ENCODE results near the gene PLAGL2. TPM values are rescaled to one million over a fixed set of nuclear protein-coding genes. Genes with fewer than 3 reads are reported as not detected.
"Not testable (repeated sequence)": the region's sequence is repeated elsewhere in the genome, so short reads cannot be mapped to it uniquely, and the experiment has no call there.

The PLAGL2 gene
- total RNA-seq, 3 donors from 2014 or later = 12.9 to 21.9 (median 16.5) TPM

DNA sequence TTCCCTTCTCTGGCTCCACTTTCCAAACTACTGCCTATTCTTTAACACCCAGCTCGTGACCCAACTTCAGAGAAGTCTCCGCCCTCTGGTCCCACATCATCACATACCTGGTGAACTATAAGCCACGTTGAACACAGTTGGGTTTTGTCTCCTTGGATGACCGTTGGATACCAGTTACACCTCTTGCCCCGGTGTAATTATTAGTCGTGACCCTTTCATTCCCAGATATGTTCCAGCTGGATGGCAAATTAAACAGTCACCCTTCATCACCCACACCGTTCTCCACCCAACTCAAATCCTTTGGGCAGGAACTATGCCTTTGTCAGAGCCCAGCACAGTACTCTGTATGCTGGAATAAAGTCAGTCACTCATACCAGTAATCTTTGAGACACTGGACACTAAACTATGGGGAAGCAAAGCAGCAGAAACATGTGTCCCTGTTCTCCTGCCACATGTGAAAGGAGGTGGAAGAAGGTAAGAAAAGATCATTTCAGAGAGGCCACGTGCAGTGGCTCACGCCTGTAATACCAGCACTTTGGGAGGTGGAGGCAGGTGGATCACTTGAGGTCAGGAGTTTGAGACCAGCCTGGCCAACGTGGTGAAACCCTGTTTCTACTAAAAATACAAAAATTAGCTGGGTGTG is 22.5 kb downstream of the PLAGL2 start:
- no peak for ATAC-seq
- Histone ChIP-seq H3K36me3 (ENCODE audit: low read depth) (no peaks in the 10 kb centered on the region), H3K9me3 (no peaks in the 10 kb centered on the region), H3K4me3 (no peak overlapping the region), H3K4me1 (ENCODE audit: low read depth) (peaks cover 9% of the 10 kb centered on the region)
- DNase-seq = no peak
- intact Hi-C loops (cut with DNase I, micrococcal nuclease) = no loop called here
- TF ChIP-seq, protein P1, sequence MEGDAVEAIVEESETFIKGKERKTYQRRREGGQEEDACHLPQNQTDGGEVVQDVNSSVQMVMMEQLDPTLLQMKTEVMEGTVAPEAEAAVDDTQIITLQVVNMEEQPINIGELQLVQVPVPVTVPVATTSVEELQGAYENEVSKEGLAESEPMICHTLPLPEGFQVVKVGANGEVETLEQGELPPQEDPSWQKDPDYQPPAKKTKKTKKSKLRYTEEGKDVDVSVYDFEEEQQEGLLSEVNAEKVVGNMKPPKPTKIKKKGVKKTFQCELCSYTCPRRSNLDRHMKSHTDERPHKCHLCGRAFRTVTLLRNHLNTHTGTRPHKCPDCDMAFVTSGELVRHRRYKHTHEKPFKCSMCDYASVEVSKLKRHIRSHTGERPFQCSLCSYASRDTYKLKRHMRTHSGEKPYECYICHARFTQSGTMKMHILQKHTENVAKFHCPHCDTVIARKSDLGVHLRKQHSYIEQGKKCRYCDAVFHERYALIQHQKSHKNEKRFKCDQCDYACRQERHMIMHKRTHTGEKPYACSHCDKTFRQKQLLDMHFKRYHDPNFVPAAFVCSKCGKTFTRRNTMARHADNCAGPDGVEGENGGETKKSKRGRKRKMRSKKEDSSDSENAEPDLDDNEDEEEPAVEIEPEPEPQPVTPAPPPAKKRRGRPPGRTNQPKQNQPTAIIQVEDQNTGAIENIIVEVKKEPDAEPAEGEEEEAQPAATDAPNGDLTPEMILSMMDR (IDR thresholded peaks at IDR 0.05) = no peak

DNA sequence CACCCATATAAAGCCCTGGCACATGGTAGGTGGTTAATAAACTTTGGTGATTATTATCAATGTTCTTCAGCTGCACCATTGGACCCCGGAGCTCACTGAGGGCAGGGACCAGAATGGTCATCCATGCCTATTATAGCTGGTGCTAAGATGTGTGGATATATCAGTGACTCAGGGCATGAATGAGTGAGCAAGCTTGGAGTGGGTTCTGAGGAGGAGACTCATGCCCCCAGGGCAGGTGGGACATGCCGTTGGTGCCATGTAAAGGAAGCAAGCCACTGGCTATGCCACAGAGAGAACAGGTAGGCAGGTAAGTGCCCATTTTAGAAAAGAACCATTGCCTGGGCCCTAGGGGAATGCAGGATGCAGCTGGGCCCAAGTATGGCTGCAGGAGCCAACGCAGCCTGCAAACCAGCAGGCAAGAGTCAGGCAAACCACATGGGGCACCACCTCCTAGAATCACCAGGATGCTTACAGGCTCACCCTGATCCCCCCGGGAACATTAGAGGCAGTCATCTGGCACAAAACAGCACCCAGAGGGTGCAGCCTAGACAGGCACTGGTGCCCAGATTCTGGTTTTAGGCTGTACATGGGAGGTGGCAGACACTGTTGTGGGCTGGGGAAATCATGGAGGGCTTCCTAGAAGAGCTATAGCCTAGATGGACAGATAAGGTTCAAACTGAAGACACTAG is 23.5 kb downstream of the PLAGL2 start:
- DNase-seq (no peak), ATAC-seq (no peak)
- H3K4me1 ChIP-seq (ENCODE audit: low read depth) = peaks cover 5% of the 10 kb centered on the region
- H3K9me3 ChIP-seq = no peaks in the 10 kb centered on the region
- H3K4me3 ChIP-seq = no peak overlapping the region
- TF ChIP-seq, protein P1 (IDR thresholded peaks at IDR 0.05) = no peak
- intact Hi-C loops (cut with DNase I, micrococcal nuclease) = no loop called here
- no peaks in the 10 kb centered on the region for H3K36me3 ChIP-seq (ENCODE audit: low read depth)

DNA sequence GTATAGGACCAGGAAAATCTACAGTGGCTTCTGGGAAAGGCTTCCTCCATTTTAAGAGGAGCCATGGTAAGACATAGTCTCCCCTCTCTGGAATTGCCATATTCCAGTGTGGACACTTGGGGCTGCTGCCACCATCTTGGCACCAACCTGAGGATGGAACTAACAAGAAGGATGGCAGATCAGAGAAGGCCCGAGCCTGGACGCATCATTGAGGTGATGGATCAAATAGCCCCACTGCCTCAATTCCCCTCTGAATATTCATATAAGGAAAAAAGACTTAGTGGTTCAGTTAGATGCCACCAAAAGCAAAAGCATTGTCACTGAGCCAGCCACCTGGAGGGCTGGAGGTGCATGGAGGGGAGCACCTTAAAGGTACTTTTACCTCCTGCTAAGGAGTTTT is 25.9 kb downstream of the PLAGL2 start:
- H3K36me3 ChIP-seq (ENCODE audit: low read depth) = no peaks in the 10 kb centered on the region
- ATAC-seq (no peak), DNase-seq (no peak)
- intact Hi-C loops (cut with DNase I, micrococcal nuclease) = no loop called here
- no peak overlapping the region for H3K4me3 ChIP-seq
- TF ChIP-seq, protein P1 (IDR thresholded peaks at IDR 0.05) = no peak
- H3K9me3 ChIP-seq = no peaks in the 10 kb centered on the region
- H3K4me1 ChIP-seq (ENCODE audit: low read depth) = no peaks in the 10 kb centered on the region

DNA sequence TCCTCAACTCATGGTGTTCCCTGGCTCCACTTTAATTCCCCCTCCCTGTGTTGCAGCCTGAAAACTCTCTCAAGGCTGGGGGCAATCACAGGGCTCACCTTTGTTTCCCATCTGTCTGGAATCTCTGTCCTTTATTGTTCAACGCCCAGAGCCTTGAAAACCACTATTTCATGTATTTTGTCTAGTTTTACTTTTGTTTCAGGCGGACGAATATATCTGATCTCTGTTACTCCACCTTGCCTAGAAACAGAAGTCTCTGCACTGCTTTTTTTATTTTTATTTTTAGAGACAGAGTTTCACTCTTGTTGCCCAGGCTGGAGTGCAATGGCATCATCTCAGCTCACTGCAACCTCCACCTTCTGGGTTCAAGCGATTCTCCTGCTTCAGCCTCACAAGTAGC is 27.6 kb downstream of the PLAGL2 start:
- ATAC-seq (no peak), DNase-seq (no peak)
- no peak overlapping the region for H3K4me3 ChIP-seq
- no peaks in the 10 kb centered on the region for H3K36me3 ChIP-seq (ENCODE audit: low read depth)
- no peaks in the 10 kb centered on the region for H3K9me3 ChIP-seq
- TF ChIP-seq, protein P1 (IDR thresholded peaks at IDR 0.05) = no peak
- intact Hi-C loops (cut with DNase I, micrococcal nuclease) = no loop called here
- no peaks in the 10 kb centered on the region for H3K4me1 ChIP-seq (ENCODE audit: low read depth)

DNA sequence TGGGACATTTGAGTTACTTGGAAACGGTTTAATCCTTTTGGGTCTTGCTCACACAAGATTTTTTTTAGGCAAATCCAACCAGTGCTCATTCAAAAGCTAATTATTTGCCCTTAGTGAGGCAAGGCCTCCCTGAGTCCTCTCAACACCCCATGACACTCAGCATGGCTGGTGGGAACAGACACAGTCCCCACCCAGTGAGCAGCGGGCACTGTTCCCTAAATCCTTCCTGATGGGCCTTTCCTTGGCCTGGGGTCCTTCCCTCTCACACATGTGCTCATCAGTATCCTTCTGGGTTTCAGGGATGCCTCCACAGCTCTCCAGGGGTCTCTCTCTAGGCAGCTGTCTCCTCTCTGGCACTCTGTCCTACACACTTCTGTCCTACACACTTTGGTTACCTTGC is 28.0 kb downstream of the PLAGL2 start:
- no peak for DNase-seq

DNA sequence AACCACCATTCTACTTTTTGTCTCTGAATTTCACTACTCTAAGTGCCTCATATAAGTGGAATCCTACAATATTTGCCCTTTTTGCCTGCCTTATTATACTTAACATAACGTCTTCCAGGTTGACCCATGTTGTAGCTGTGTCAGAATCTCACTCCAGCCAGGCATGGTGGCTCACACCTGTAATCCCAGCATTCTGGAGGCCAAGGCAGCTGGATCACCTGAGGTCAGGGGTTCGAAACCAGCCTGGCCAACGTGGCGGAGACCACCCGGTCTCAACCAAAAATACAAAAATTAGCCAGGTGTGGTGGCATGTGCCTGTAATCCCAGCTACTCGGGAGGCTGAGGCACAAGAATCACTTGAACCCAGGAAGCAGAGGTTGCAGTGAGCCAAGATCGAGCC is 29.8 kb downstream of the PLAGL2 start:
- H3K4me1 ChIP-seq (ENCODE audit: low read depth); H3K9me3 ChIP-seq; DNase-seq; intact Hi-C loops (cut with DNase I, micrococcal nuclease); H3K4me3 ChIP-seq; H3K36me3 ChIP-seq (ENCODE audit: low read depth); ATAC-seq: not testable (repeated sequence)

More for the DNA sequence above, 28.0 kb downstream of the PLAGL2 start:
- Histone ChIP-seq H3K9me3 (no peaks in the 10 kb centered on the region), H3K4me3 (no peak overlapping the region), H3K36me3 (ENCODE audit: low read depth) (no peaks in the 10 kb centered on the region), H3K4me1 (ENCODE audit: low read depth) (no peaks in the 10 kb centered on the region)
- intact Hi-C loops (cut with DNase I, micrococcal nuclease) = no loop called here
- TF ChIP-seq, protein P1 (IDR thresholded peaks at IDR 0.05) = no peak
- no peak for ATAC-seq

Measured in mucosa of descending colon (tissue), 3 donors.